ENCODE data around the gene AXIN1.
A peak's percentile ranks its signal among the peaks of the same experiment; 100 is the strongest.
"Not testable (repeated sequence)": the region's sequence is repeated elsewhere in the genome, so short reads cannot be mapped to it uniquely, and the experiment has no call there.

The AXIN1 gene

DNA sequence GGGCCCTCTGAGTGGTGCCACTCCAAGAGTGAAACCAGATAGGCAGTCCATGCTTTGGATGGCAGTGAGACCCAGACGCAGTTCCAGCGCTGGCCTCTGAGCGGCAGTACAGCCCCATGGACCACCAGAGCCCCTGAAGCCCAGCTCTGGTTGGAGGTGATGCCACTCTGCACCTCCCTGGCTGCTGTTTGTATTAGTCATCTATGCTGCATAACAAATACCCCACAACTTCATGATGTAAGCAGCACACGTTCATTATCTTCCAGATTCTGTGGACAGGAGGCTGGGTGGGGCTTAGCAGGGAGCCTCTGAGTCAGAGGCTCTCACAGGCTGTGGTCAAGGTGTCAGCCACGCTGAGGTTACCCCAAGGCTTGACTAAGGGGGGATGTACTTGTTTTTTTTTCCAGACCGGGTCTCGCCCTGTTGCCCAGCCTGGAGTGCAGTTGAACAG lies 39.4 kb upstream of the AXIN1 start:
- no peak overlapping the region for H3K4me3 ChIP-seq (ENCODE audit: low read depth, low read length)
- TF ChIP-seq, protein P1, sequence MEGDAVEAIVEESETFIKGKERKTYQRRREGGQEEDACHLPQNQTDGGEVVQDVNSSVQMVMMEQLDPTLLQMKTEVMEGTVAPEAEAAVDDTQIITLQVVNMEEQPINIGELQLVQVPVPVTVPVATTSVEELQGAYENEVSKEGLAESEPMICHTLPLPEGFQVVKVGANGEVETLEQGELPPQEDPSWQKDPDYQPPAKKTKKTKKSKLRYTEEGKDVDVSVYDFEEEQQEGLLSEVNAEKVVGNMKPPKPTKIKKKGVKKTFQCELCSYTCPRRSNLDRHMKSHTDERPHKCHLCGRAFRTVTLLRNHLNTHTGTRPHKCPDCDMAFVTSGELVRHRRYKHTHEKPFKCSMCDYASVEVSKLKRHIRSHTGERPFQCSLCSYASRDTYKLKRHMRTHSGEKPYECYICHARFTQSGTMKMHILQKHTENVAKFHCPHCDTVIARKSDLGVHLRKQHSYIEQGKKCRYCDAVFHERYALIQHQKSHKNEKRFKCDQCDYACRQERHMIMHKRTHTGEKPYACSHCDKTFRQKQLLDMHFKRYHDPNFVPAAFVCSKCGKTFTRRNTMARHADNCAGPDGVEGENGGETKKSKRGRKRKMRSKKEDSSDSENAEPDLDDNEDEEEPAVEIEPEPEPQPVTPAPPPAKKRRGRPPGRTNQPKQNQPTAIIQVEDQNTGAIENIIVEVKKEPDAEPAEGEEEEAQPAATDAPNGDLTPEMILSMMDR (IDR thresholded peaks at IDR 0.05; ENCODE audit: low read depth, low read length), result peak; percentile 99

DNA sequence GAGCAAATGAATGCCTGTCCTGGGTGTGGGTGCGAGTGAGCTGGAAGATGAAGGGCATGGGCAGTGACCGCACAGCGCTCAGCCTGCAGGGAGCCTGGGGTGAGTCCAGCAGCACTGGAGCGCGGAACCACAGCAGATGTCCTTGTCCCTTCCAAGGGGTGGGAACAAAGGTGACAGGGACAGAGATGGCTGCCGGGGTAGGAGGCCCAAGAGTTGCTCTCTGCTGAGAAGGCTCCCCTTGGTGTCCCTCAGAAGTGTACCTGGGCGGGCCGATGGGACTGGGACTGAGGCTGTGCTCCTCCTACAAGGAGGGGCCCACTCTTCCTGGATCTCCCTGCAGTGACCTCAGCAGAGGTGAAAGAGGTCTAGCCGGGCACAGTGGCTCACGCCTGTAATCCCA lies 36.8 kb upstream of the AXIN1 start:
- peak; percentile 48 for DNase-seq
- TF ChIP-seq, protein P1 (IDR thresholded peaks at IDR 0.05; ENCODE audit: low read depth, low read length), result no peak
- Histone ChIP-seq H3K9me3 (ENCODE audit: severe bottlenecking) (peaks cover 4% of the 10 kb centered on the region), H3K4me3 (ENCODE audit: low read depth, low read length) (no peak overlapping the region), H3K36me3 (no peaks in the 10 kb centered on the region; the same call in 1 of the 2 replicates), H3K27ac (no peak overlapping the region), H3K27me3 (ENCODE audit: insufficient read depth, low read depth, severe bottlenecking) (no peaks in the 10 kb centered on the region)

More for the DNA sequence above, 39.4 kb upstream of the AXIN1 start:
- Histone ChIP-seq H3K9me3 (ENCODE audit: severe bottlenecking) (peaks cover 4% of the 10 kb centered on the region), H3K27me3 (ENCODE audit: insufficient read depth, low read depth, severe bottlenecking) (no peaks in the 10 kb centered on the region), H3K27ac (no peak overlapping the region), H3K36me3 (no peaks in the 10 kb centered on the region; the same call in 1 of the 2 replicates)
- DNase-seq, result peak; percentile 79

DNA sequence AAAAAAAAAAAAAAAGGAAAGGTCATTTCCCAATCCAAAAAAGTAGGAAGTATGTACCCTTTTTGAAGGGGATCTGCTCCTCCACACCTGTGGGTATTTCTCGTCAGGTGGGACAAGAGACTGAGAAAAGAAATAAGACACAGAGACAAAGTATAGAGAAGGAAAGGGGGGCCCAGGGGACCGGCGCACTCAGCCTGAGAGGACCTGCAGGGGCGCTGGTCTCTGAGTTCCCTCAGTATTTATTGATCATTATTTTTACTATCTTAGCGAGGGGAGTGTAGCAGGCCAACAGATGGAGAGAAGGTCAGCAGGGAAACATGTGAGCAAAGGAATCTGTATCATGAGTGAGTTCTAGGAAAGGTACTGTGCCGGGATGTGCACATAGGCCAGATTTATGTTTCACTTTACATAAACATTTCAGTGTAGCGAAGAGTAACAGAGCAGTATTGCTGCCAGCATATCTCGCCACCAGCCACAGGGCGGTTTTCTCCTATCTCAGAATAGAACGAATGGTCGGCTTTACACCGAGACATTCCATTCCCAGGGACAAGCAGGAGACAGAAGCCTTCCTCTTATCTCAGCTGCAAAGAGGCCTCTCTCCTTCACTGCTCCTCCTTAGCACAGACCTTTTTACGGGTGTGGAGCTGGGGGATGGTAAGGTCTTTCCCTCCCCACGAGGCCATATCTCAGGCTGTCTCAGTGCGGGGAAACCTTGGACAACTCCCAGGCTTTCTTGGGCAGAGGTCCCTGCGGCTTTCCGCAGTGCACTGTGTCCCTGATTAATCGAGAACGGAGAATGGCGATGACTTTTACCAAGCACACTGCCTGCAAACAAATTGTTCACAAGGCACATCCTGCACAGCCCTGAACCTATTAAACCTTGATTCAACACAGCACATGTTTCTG lies 35.5 kb upstream of the AXIN1 start:
- H3K36me3 ChIP-seq; DNase-seq; H3K27ac ChIP-seq; H3K9me3 ChIP-seq (ENCODE audit: severe bottlenecking); H3K4me3 ChIP-seq (ENCODE audit: low read depth, low read length); H3K27me3 ChIP-seq (ENCODE audit: insufficient read depth, low read depth, severe bottlenecking): not testable (repeated sequence)

DNA sequence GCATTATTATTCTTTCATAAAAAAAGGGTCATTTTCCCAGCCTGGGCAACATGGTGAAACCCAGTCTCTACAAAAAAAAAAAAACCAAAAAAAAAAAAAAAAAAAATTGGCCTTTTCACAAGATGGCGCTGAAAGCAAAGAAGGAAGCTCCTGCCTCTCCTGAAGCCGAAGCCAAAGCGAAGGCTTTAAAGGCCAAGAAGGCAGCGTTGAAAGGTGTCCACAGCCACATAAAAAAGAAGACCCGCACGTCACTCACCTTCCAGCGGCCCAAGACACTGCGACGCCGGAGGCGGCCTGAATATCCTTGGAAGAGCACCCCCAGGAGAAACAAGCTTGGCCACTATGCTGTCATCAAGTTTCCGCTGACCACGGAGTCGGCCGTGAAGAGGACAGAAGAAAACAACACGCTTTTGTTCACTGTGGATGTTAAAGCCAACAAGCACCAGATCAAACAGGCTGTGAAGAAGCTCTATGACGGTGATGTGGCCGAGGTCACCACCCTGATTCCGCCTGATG lies 34.2 kb upstream of the AXIN1 start:
- TF ChIP-seq, protein P1 (IDR thresholded peaks at IDR 0.05; ENCODE audit: low read depth, low read length), result no peak
- Histone ChIP-seq H3K9me3 (ENCODE audit: severe bottlenecking) (no peaks in the 10 kb centered on the region), H3K36me3 (no peaks in the 10 kb centered on the region), H3K27me3 (ENCODE audit: insufficient read depth, low read depth, severe bottlenecking) (no peaks in the 10 kb centered on the region), H3K27ac (no peak overlapping the region), H3K4me3 (ENCODE audit: low read depth, low read length) (no peak overlapping the region)
- no peak for DNase-seq

DNA sequence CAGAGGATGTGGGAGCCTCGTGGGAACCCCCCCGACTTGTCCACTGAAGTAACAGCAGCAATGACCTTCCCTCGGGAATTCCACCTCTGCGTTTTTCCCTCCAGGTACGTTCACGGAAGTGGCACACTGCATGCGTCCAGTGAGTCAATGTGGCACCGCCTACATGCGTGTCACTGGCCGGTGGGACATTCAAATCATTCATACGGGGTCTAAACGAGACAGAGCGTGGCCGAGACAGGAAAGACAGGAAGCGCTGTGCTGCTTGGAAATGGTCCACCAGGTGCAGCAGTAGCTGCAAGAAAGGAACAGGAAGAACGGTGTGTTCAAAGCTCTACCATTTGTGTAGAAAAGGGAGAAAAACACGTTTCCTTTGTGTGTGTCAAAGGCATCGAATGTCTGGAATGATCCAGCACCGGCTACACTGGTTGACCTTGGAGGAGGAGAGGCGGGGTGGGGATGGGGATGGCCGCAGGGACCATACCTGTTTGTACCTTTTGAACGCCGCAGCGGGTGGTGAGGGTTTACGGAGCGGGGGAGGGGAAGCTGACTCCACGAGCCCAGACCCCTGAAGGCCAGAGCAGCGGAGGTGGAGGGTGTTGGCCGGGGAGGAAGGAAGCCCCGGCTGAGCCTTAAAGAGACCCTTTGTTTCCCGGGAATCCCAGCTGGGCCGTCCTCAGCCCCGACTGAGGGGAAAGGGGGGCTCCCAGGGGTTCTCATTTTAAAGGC lies 31.0 kb upstream of the AXIN1 start:
- no peak for DNase-seq
- Histone ChIP-seq H3K4me3 (ENCODE audit: low read depth, low read length) (peak overlapping the region; percentile 72), H3K27me3 (ENCODE audit: insufficient read depth, low read depth, severe bottlenecking) (no peaks in the 10 kb centered on the region), H3K9me3 (ENCODE audit: severe bottlenecking) (peaks cover 2% of the 10 kb centered on the region), H3K36me3 (no peaks in the 10 kb centered on the region), H3K27ac (peak overlapping the region; percentile 59)
- TF ChIP-seq, protein P1 (IDR thresholded peaks at IDR 0.05; ENCODE audit: low read depth, low read length), result no peak
